ENCODE measurements around the gene SMAD5. TPM values are rescaled to one million over a fixed set of nuclear protein-coding genes. Genes with fewer than 3 reads are reported as not detected.

SMAD5 gene
- total RNA-seq, 2 donors from 2014 or later: 43.1 to 50.8 TPM

- intact Hi-C loops (cut with DNase I): no loop called here
- DNase-seq (no peak), ATAC-seq (no peak)
Measured at GRCh38 chr5:136206361-136206760, 73.7 kb downstream of the SMAD5 start.

GRCh38 chr5:136207631-136208030, 75.0 kb downstream of the SMAD5 start:
- intact Hi-C loops (cut with DNase I): no loop called here
- ATAC-seq (no peak), DNase-seq (no peak)

- ATAC-seq: no peak
- DNase-seq: no peak
- intact Hi-C loops (cut with DNase I): no loop called here
Measured at GRCh38 chr5:136208916-136209315, 76.3 kb downstream of the SMAD5 start.

GRCh38 chr5:136209346-136209910, 76.8 kb downstream of the SMAD5 start:
- DNase-seq (no peak), ATAC-seq (no peak)
- intact Hi-C loops (cut with DNase I): no loop called here

- ATAC-seq (no peak), DNase-seq (no peak)
- intact Hi-C loops (cut with DNase I): loop anchor here (5.0 to 10.0 kb wide), 3 partner anchors 265 to 645 kb away; no protein-coding TSS in a partner anchor
Measured at GRCh38 chr5:136210259-136210658, 77.6 kb downstream of the SMAD5 start.

GRCh38 chr5:136211282-136212040, 78.8 kb downstream of the SMAD5 start:
- ATAC-seq (no peak), DNase-seq (no peak)
- intact Hi-C loops (cut with DNase I): loop anchor here (2.0 to 10.0 kb wide), 4 partner anchors 267 to 647 kb away; no protein-coding TSS in a partner anchor

- peak; percentile 62 for DNase-seq
- intact Hi-C loops (cut with DNase I): loop anchor here (2.0 to 10.0 kb wide), 4 partner anchors 267 to 647 kb away; no protein-coding TSS in a partner anchor
- ATAC-seq: peak in 1 of 2 donors; percentile 41
Measured at GRCh38 chr5:136212252-136212721, 79.6 kb downstream of the SMAD5 start.

GRCh38 chr5:136213919-136214493, 81.4 kb downstream of the SMAD5 start:
- intact Hi-C loops (cut with DNase I): loop anchor here (2.0 to 10.0 kb wide), 4 partner anchors 269 to 649 kb away; no protein-coding TSS in a partner anchor
- ATAC-seq: no peak
- no peak for DNase-seq

- DNase-seq (no peak), ATAC-seq (no peak)
- intact Hi-C loops (cut with DNase I): loop anchor here in 1 of 2 donors (10.0 kb wide), 2 partner anchors 271 to 651 kb away; no protein-coding TSS in a partner anchor
Measured at GRCh38 chr5:136215812-136216211, 83.2 kb downstream of the SMAD5 start.

- ATAC-seq (no peak), DNase-seq (no peak)
- intact Hi-C loops (cut with DNase I): loop anchor here in 1 of 2 donors (10.0 kb wide), 2 partner anchors 271 to 651 kb away; no protein-coding TSS in a partner anchor
Measured at GRCh38 chr5:136216230-136216629, 83.6 kb downstream of the SMAD5 start.

GRCh38 chr5:136221340-136221739, 88.7 kb downstream of the SMAD5 start:
- no peak for DNase-seq
- intact Hi-C loops (cut with DNase I): no loop called here
- ATAC-seq: no peak

GRCh38 chr5:136222580-136223235, 90.1 kb downstream of the SMAD5 start:
- intact Hi-C loops (cut with DNase I): no loop called here
- DNase-seq: no peak
- no peak for ATAC-seq

GRCh38 chr5:136225796-136226195, 93.2 kb downstream of the SMAD5 start:
- ATAC-seq (no peak), DNase-seq (no peak)
- intact Hi-C loops (cut with DNase I): no loop called here

GRCh38 chr5:136226401-136226800, 93.8 kb downstream of the SMAD5 start:
- DNase-seq: no peak
- intact Hi-C loops (cut with DNase I): no loop called here
- no peak for ATAC-seq

GRCh38 chr5:136228136-136228757, 95.6 kb downstream of the SMAD5 start:
- no peak for DNase-seq
- ATAC-seq: no peak
- intact Hi-C loops (cut with DNase I): no loop called here

GRCh38 chr5:136230176-136230575, 97.5 kb downstream of the SMAD5 start:
- no peak for DNase-seq
- no peak for ATAC-seq
- intact Hi-C loops (cut with DNase I): no loop called here

GRCh38 chr5:136232316-136232715, 99.7 kb downstream of the SMAD5 start:
- ATAC-seq (no peak), DNase-seq (no peak)
- intact Hi-C loops (cut with DNase I): no loop called here
